Measurements from ENCODE around the gene MLLT6.
A peak's percentile ranks its signal among the peaks of the same experiment; 100 is the strongest.

MLLT6 gene

DNA sequence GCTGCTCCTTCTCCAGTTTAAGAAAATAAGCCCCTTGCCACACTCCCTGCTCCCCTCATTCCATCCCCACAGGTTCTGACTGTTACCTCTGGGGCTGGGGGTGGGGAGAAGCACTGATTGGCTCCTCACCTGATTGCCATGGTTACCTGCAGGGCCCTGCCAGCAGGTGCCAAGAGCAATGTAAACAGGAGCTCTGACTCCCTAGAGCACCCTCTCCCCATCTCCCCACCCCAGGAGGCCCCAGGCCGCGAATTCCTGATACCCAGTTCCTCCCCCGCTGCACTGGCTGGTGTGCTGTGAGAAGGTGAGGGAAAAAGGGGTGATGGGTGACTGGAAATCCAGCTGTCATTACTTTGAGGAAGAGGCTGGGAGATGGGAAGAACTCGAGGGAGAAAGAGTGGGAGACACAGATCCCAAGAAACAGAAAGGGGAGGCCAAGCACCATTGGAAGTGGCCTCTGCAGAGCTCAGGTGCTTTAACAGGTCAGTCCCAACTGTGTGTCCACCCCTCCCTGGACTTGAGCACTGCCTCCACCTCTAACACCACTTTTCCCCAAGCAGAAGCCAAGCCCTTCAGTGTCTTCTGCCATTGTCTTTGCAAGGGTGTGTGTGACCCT, 38.6 kb downstream of the MLLT6 start:
- H3K4me2 ChIP-seq, result peak overlapping the region in 7 of 11 experiments; percentile 35 to 98 (median 76); a peak in 10 of 22 replicates
- H3K4me1 ChIP-seq, result peaks cover 30 to 85% (median 80%) of the 10 kb centered on the region in 10 experiments
- H3K4me3 ChIP-seq, result no peak overlapping the region
- TF ChIP-seq Cebpa-rat (IDR thresholded peaks at IDR 0.05), result no peak
- peaks cover 0 to 47% (median 4%) of the 10 kb centered on the region in 11 experiments; a peak in 15 of 22 replicates for H4K20me1 ChIP-seq
- H3K9ac ChIP-seq, result no peak overlapping the region
- 0 out of 22 replicates have a peak overlapping the region, but pooled peaks of 1 of the 11 experiments have one; percentile 37 for H3K27ac ChIP-seq
- peaks cover 8 to 18% (median 16%) of the 10 kb centered on the region in 11 experiments for H3K27me3 ChIP-seq
- H3K9me3 ChIP-seq (replicated peaks in 1 of 11), result no peaks in the 10 kb centered on the region
- peaks cover 0 to 14% (median 0%) of the 10 kb centered on the region in 11 experiments; a peak in 6 of 22 replicates for H3K36me3 ChIP-seq

DNA sequence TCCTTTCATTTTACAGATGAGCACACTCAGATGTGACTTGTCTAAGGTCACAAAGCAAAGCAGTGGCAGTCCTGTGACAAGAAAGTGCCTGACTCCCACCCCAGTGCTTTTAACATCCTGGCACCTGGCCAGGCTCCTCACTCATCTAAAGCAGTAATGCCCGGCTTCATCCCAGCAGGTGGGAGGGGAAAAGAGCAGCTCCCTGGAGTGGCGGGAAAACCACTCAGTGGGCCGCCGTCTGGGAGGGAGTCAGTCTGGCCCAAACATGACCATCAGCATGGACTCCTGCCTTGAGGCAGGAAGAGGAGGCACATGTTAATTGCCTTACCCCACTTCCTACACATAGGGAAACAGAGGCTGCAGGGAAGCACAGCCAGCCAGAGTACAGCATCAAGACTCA, 40.5 kb downstream of the MLLT6 start:
- peak overlapping the region in 8 of 11 experiments; percentile 21 to 81 (median 74); a peak in 14 of 22 replicates for H3K9ac ChIP-seq
- H3K36me3 ChIP-seq, result no peaks in the 10 kb centered on the region
- peak overlapping the region; percentile 91 to 99 (median 97) for H3K4me2 ChIP-seq
- H3K9me3 ChIP-seq (replicated peaks in 1 of 11), result no peaks in the 10 kb centered on the region
- peak overlapping the region in 6 of 11 experiments; percentile 12 to 71 (median 50); a peak in 9 of 22 replicates for H3K27ac ChIP-seq
- H3K27me3 ChIP-seq, result peaks cover 27 to 37% (median 35%) of the 10 kb centered on the region in 11 experiments
- H3K4me3 ChIP-seq, result peak overlapping the region in 7 of 10 experiments; percentile 67 to 79 (median 72); a peak in 9 of 20 replicates
- H3K4me1 ChIP-seq, result peaks cover 48 to 92% (median 89%) of the 10 kb centered on the region in 10 experiments
- TF ChIP-seq Cebpa-rat (IDR thresholded peaks at IDR 0.05), result no peak
- H4K20me1 ChIP-seq, result peaks cover 5 to 45% (median 22%) of the 10 kb centered on the region in 11 experiments; a peak in 20 of 22 replicates

DNA sequence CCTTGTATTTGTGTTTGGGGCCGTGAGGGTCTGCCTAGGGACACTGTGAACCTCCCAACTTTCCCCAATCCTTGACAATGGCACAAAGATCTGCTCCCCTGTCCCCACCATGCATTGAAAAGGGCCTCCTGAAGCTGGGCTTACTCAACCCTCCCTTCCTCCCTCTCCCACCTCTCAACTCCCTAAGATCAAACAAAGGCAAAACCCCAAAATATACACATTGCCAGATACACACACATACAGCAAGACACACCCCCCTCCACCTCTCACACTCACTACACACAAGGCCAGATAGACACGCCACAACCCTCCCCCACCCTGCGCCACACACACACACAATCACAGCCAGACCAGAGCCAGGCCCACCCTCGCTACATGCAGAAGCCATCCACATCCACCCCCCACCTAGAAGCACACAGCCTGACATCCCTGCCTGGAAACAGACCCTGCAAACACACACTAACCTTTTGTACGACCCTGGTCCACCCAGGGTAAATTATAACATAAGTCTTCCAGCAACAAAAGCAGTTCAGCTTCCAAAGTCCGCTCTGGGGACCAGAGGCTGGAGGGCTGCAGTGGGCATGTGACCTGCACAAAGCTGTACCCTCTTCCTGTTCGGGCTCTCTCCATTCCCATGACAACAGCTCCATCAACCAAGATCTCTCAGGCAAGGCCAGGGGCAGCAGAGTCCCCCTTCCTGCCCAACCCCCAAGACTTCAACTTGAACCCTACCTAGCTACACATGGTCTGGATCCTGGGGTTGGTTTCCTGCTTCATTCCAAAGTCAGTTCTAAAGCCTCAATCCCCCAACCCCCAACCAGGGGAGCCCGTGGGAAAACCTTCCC, 41.2 kb downstream of the MLLT6 start:
- TF ChIP-seq Cebpa-rat (IDR thresholded peaks at IDR 0.05), result no peak
- H3K4me1 ChIP-seq, result peaks cover 49 to 92% (median 89%) of the 10 kb centered on the region in 10 experiments
- H3K27me3 ChIP-seq, result peaks cover 34 to 44% (median 41%) of the 10 kb centered on the region in 11 experiments
- H3K36me3 ChIP-seq, result no peaks in the 10 kb centered on the region
- peak overlapping the region in 9 of 11 experiments; percentile 28 to 81 (median 74); a peak in 17 of 22 replicates for H3K9ac ChIP-seq
- peak overlapping the region; percentile 67 to 80 (median 72) for H3K4me3 ChIP-seq
- H3K4me2 ChIP-seq, result peak overlapping the region; percentile 91 to 99 (median 97)
- no peaks in the 10 kb centered on the region for H3K9me3 ChIP-seq (replicated peaks in 1 of 11)
- peaks cover 5 to 45% (median 27%) of the 10 kb centered on the region in 11 experiments; a peak in 20 of 22 replicates for H4K20me1 ChIP-seq
- peak overlapping the region in 8 of 11 experiments; percentile 9 to 71 (median 50); a peak in 13 of 22 replicates for H3K27ac ChIP-seq

DNA sequence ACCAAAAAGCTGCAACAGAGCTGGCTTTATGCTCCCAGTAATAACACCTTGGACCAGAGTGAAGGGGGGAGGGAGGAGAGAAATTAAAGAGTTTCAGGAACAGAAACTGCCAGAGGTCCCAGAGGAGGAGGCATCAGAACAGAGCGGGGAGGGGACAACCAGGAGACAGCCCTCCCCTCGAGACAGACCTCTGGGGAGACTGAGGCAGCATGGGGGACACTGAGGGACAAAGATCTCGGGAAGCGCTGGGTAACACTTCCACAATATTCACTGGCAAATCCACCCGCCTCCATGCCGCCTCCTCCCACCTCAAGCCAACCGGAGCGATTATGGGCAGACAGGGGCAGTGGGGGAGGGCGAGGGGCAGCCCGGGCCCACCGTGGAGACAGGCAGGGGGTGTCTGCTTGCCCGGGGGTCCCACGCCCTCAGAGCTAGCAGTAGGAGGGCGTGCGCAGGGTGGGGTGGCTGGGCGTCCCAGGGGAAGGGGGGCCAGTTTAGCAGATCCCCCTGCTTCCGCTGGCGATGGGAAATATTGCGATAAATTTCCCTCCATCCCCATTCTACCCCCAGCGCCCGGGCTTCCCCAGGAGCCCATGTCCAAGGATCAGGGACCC, 41.9 kb downstream of the MLLT6 start:
- Histone ChIP-seq H3K27me3 (peaks cover 35 to 51% (median 47%) of the 10 kb centered on the region in 11 experiments), H4K20me1 (peaks cover 1 to 37% (median 27%) of the 10 kb centered on the region in 11 experiments; a peak in 20 of 22 replicates), H3K9me3 (replicated peaks in 1 of 11) (no peaks in the 10 kb centered on the region), H3K9ac (peak overlapping the region; percentile 63 to 82 (median 78); a peak in 21 of 22 replicates), H3K27ac (peak overlapping the region in 9 of 11 experiments; percentile 27 to 71 (median 54); a peak in 16 of 22 replicates), H3K4me3 (peak overlapping the region; percentile 67 to 80 (median 72)), H3K4me1 (peaks cover 52 to 89% (median 84%) of the 10 kb centered on the region in 10 experiments), H3K4me2 (peak overlapping the region; percentile 91 to 99 (median 97)), H3K36me3 (no peaks in the 10 kb centered on the region)
- TF ChIP-seq Cebpa-rat (IDR thresholded peaks at IDR 0.05), result no peak

- Histone ChIP-seq H3K9me3 (replicated peaks in 1 of 11) (no peaks in the 10 kb centered on the region), H3K36me3 (no peaks in the 10 kb centered on the region), H4K20me1 (peaks cover 0 to 32% (median 26%) of the 10 kb centered on the region in 11 experiments; a peak in 20 of 22 replicates), H3K4me2 (peak overlapping the region; percentile 91 to 99 (median 97)), H3K27me3 (peaks cover 35 to 51% (median 47%) of the 10 kb centered on the region in 11 experiments), H3K4me1 (peaks cover 52 to 84% (median 78%) of the 10 kb centered on the region in 10 experiments), H3K27ac (peak overlapping the region; percentile 15 to 71 (median 57); a peak in 20 of 22 replicates), H3K4me3 (peak overlapping the region; percentile 67 to 80 (median 72)), H3K9ac (peak overlapping the region; percentile 63 to 82 (median 78))
- no peak for TF ChIP-seq Cebpa-rat (IDR thresholded peaks at IDR 0.05)
Observed at GRCh38 chr17:38747463-38748148, 42.5 kb downstream of the MLLT6 start.

DNA sequence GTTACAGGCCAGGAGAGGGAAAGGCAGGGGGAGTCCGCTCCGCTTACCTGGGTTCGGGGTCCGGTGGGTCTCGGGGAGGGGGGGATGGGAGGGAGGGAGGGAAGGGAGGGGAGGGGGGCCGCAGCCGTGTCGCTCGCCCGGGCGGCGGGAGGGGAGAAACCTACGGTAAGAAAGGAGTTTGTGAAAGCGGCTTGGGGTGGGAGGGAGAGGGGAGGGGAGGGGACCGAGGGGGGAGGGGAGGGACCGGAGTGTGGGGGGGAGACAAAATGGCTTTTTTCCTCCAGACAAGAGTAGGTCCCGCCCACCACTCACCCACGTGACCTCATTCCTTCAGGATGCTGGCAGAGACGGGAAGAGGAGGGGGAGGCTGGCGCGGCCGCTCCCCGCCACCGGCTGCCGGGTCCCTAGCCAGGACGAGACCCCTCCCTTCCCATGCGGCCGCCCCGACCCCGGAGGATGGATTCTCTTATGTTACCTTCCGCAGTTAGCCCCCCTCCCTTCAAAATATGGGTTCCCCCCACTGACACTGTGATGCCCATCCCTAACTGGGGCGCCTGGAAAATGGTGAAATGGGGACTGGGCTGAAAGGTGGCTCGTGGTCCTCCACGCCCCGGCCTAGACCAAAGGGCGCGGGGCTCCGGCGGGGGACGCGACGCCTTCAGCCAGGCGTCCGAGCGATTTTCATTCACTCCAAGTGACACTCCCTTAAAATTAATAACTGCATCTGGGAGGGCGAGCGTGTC, 43.2 kb downstream of the MLLT6 start, which contains the start of gene PCGF2:
Gene PCGF2 (minus strand): TSS at position 188 of the 743 bp plus-strand sequence. CDS start 7,934 bp downstream, outside the sequence.
- H3K4me1 ChIP-seq, result peaks cover 53 to 80% (median 73%) of the 10 kb centered on the region in 10 experiments
- no peak for TF ChIP-seq Cebpa-rat (IDR thresholded peaks at IDR 0.05)

GRCh38 chr17:38748892-38749222, 43.8 kb downstream of the MLLT6 start:
- Histone ChIP-seq H3K4me3 (peak overlapping the region; percentile 47 to 97 (median 58)), H3K27me3 (peaks cover 35 to 51% (median 47%) of the 10 kb centered on the region in 11 experiments), H4K20me1 (peaks cover 0 to 40% (median 29%) of the 10 kb centered on the region in 11 experiments; a peak in 18 of 22 replicates), H3K9me3 (replicated peaks in 1 of 11) (no peaks in the 10 kb centered on the region), H3K36me3 (peaks cover 0 to 5% (median 3%) of the 10 kb centered on the region in 11 experiments; a peak in 17 of 22 replicates), H3K9ac (peak overlapping the region in 9 of 11 experiments; percentile 28 to 62 (median 50); a peak in 16 of 22 replicates), H3K27ac (no peak overlapping the region), H3K4me1 (peaks cover 56 to 80% (median 73%) of the 10 kb centered on the region in 10 experiments), H3K4me2 (peak overlapping the region; percentile 73 to 99 (median 91))
- TF ChIP-seq Cebpa-rat (IDR thresholded peaks at IDR 0.05), result no peak

More for the DNA sequence above, 43.2 kb downstream of the MLLT6 start, which contains the start of gene PCGF2:
- peak within 1 kb of the TSS; percentile 92 to 99 (median 98) for H3K4me2 ChIP-seq
- H3K9ac ChIP-seq, result peak within 1 kb of the TSS; percentile 63 to 82 (median 78)
- H4K20me1 ChIP-seq, result peaks cover 0 to 34% (median 26%) of the 10 kb centered on the region in 11 experiments; a peak in 19 of 22 replicates
- H3K9me3 ChIP-seq (replicated peaks in 1 of 11), result no peaks in the 10 kb centered on the region
- H3K4me3 ChIP-seq, result peak within 1 kb of the TSS; percentile 67 to 97 (median 74)
- H3K27me3 ChIP-seq, result peaks cover 35 to 51% (median 47%) of the 10 kb centered on the region in 11 experiments
- peak within 1 kb of the TSS; percentile 27 to 71 (median 57); a peak in 20 of 22 replicates for H3K27ac ChIP-seq
- H3K36me3 ChIP-seq, result no peaks in the 10 kb centered on the region
